ENCODE measurements around the gene FGD6.

Gene FGD6

DNA sequence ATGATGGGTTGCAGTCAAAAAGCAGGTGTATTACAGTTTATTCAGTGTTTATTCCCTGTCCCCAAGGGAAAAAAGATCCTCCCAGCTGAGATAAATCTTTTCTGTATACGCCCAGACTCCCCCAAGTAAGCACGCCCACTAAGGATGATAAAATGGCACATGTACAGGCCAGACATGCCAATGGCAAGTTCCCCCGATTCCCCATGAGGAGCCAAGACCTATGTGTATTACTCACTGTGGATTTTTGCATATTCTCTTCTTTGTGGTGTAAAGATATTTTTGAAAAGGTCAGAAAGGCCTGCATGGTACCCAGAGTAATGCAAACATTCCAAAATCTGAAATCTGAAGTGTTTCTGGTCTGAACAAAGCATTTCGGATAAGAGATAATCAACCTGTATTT is 166.0 kb downstream of the FGD6 start (continued):
- TF ChIP-seq PATZ1 (CRISPR knock-in tag; IDR thresholded peaks at IDR 0.05; ENCODE audit: borderline replicate concordance), result no peak
- no peak for TF ChIP-seq ISL1 (CRISPR knock-in tag; IDR thresholded peaks at IDR 0.05)
- no peak for TF ChIP-seq CSDC2 (CRISPR knock-in tag; IDR thresholded peaks at IDR 0.05)

DNA sequence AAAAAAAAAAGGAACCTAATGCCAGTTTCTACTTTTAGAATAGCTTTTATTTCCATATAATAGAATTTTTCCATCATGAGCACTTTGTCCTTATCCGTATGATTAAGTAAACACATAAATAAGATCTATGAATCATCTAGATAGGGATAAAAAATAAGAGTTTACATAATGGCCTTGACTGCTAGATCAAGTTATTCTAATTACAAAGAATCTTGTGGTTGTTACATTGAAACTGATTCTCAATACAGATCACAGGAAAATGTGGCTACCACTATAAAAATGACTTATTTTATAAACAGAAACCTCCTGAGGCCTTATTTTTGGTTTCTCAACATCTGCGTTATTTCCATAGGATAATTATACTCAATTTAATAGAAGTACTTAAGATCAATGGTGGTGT is 179.4 kb downstream of the FGD6 start:
- ATAC-seq, result no peak
- no peak for TF ChIP-seq ZNF70 (CRISPR knock-in tag; IDR thresholded peaks at IDR 0.05)
- TF ChIP-seq ZFP30 (CRISPR knock-in tag; IDR thresholded peaks at IDR 0.05), result no peak
- TF ChIP-seq ZNF8 (CRISPR knock-in tag; IDR thresholded peaks at IDR 0.05), result no peak
- no peak for TF ChIP-seq ARNTL (CRISPR knock-in tag; IDR thresholded peaks at IDR 0.05; ENCODE audit: borderline replicate concordance, low read depth)
- TF ChIP-seq PPARA (CRISPR knock-in tag; IDR thresholded peaks at IDR 0.05; ENCODE audit: borderline replicate concordance), result no peak
- no peak for TF ChIP-seq TCF4 (CRISPR knock-in tag; IDR thresholded peaks at IDR 0.05; ENCODE audit: borderline replicate concordance)
- TF ChIP-seq SNAI2 (CRISPR knock-in tag; IDR thresholded peaks at IDR 0.05), result no peak
- no peak for TF ChIP-seq TOX (CRISPR knock-in tag; IDR thresholded peaks at IDR 0.05; ENCODE audit: borderline replicate concordance)
- TF ChIP-seq PATZ1 (CRISPR knock-in tag; IDR thresholded peaks at IDR 0.05; ENCODE audit: borderline replicate concordance), result no peak
- no peak for TF ChIP-seq ZFP3 (CRISPR knock-in tag; IDR thresholded peaks at IDR 0.05)
- no peak for TF ChIP-seq TSHZ2 (CRISPR knock-in tag; IDR thresholded peaks at IDR 0.05)
- TF ChIP-seq ZNF565 (CRISPR knock-in tag; conservative IDR thresholded peaks at IDR 0.05; ENCODE audit: low read depth), result no peak
- TF ChIP-seq ISL1 (CRISPR knock-in tag; IDR thresholded peaks at IDR 0.05), result no peak
- TF ChIP-seq, protein P1, sequence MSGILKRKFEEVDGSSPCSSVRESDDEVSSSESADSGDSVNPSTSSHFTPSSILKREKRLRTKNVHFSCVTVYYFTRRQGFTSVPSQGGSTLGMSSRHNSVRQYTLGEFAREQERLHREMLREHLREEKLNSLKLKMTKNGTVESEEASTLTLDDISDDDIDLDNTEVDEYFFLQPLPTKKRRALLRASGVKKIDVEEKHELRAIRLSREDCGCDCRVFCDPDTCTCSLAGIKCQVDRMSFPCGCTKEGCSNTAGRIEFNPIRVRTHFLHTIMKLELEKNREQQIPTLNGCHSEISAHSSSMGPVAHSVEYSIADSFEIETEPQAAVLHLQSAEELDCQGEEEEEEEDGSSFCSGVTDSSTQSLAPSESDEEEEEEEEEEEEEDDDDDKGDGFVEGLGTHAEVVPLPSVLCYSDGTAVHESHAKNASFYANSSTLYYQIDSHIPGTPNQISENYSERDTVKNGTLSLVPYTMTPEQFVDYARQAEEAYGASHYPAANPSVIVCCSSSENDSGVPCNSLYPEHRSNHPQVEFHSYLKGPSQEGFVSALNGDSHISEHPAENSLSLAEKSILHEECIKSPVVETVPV (CRISPR knock-in tag; IDR thresholded peaks at IDR 0.05), result no peak
- TF ChIP-seq OSR1 (CRISPR knock-in tag; IDR thresholded peaks at IDR 0.05), result no peak
- TF ChIP-seq POU6F1 (CRISPR knock-in tag; IDR thresholded peaks at IDR 0.05; ENCODE audit: borderline replicate concordance, low read depth), result no peak
- TF ChIP-seq, protein P2, sequence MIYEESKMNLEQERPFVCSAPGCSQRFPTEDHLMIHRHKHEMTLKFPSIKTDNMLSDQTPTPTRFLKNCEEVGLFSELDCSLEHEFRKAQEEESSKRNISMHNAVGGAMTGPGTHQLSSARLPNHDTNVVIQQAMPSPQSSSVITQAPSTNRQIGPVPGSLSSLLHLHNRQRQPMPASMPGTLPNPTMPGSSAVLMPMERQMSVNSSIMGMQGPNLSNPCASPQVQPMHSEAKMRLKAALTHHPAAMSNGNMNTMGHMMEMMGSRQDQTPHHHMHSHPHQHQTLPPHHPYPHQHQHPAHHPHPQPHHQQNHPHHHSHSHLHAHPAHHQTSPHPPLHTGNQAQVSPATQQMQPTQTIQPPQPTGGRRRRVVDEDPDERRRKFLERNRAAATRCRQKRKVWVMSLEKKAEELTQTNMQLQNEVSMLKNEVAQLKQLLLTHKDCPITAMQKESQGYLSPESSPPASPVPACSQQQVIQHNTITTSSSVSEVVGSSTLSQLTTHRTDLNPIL (CRISPR knock-in tag; IDR thresholded peaks at IDR 0.05; ENCODE audit: low read depth), result no peak
- TF ChIP-seq ESRRG (CRISPR knock-in tag; IDR thresholded peaks at IDR 0.05), result no peak
- no peak for TF ChIP-seq BACH2 (CRISPR knock-in tag; IDR thresholded peaks at IDR 0.05; ENCODE audit: borderline replicate concordance)

DNA sequence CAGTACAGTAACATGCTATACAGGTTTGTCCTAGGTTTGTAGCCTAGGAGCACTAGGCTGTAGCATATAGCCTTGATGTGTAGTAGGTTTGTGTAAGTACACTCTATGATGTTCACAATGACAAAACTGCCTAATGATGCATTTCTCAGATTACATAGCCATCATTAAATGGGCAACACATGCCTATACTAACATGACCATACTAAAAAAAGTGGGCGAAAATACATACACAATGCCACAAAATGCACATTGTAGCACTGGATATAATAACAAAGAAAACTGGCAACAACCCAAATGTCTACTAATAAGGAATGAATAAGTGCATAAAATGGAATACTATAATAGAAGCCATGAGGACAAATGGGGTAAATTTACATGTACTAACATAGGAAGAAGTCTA is 182.5 kb downstream of the FGD6 start:
- no peak for ATAC-seq
- TF ChIP-seq ZNF565 (CRISPR knock-in tag; conservative IDR thresholded peaks at IDR 0.05; ENCODE audit: low read depth), result no peak
- TF ChIP-seq, protein P1 (CRISPR knock-in tag; IDR thresholded peaks at IDR 0.05), result no peak
- no peak for TF ChIP-seq SNAI2 (CRISPR knock-in tag; IDR thresholded peaks at IDR 0.05)
- no peak for TF ChIP-seq PPARA (CRISPR knock-in tag; IDR thresholded peaks at IDR 0.05; ENCODE audit: borderline replicate concordance)
- no peak for TF ChIP-seq PATZ1 (CRISPR knock-in tag; IDR thresholded peaks at IDR 0.05; ENCODE audit: borderline replicate concordance)
- no peak for TF ChIP-seq ARNTL (CRISPR knock-in tag; IDR thresholded peaks at IDR 0.05; ENCODE audit: borderline replicate concordance, low read depth)
- no peak for TF ChIP-seq OSR1 (CRISPR knock-in tag; IDR thresholded peaks at IDR 0.05)
- TF ChIP-seq, protein P2 (CRISPR knock-in tag; IDR thresholded peaks at IDR 0.05; ENCODE audit: low read depth), result no peak
- no peak for TF ChIP-seq BACH2 (CRISPR knock-in tag; IDR thresholded peaks at IDR 0.05; ENCODE audit: borderline replicate concordance)
- TF ChIP-seq GLIS3 (CRISPR knock-in tag; IDR thresholded peaks at IDR 0.05), result no peak
- TF ChIP-seq ZFP3 (CRISPR knock-in tag; IDR thresholded peaks at IDR 0.05), result no peak
